DMS79 (cell line): ENCODE measurements around the gene TRIM45.

Experiments used
- DNase-seq: peaks from one replicate; lab custom pipeline; 2025; lab: John Stamatoyannopoulos, UW

The TRIM45 gene

GRCh38 chr1:117101334-117101733 is 20.2 kb downstream of the TRIM45 start:
- DNase-seq: no peak

DNA sequence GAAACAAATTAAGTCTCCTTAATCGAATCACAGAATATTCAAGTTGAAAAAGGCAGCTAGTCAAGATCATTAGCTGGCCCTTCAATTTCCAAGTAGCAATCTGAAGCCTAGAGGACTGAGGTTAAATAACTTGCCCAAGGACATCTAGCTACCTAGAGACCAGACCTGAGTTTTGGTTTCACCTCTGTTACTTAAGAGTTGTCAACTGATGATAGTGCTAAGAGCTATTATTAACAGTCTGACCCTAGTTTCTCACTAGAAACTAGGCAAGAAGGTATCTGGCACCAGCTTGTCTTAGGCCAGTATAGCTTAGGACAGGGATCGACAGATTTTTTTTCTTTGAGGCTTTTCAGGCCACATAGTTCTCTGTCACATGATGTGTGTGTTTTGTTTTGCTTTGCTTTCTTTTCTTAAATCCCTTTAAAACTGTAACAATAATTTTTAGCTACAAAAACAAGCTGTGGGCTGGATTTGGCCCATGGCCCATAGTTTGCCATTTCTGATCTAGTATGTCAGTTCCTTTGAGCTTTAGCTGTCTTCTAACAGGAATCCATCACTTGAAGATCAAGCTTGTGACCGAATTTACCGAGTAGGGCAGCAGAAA is 23.2 kb downstream of the TRIM45 start:
- no peak for DNase-seq

DNA sequence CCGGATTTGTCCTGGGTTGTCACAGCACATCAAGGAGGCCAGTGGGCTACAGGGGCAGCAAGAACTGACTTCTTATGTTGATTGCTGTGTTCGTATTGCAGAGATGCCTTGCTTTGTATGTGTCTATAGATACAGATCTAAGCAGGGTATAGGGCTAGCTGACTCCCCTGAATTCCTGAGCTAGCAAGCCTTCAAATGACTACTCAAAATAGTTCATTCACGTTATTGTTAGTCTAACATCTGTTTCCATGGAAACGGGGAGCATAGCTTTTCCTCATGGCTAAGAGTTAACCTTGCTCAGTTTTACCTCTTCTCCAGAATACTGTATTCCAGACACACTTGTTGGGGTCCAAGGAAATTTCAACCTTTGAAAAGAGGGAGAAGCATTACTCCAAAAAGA is 24.1 kb downstream of the TRIM45 start:
- no peak for DNase-seq

GRCh38 chr1:117096951-117097408 is 24.6 kb downstream of the TRIM45 start:
- no peak for DNase-seq

GRCh38 chr1:117094841-117095604 is 26.5 kb downstream of the TRIM45 start:
- DNase-seq: no peak

DNA sequence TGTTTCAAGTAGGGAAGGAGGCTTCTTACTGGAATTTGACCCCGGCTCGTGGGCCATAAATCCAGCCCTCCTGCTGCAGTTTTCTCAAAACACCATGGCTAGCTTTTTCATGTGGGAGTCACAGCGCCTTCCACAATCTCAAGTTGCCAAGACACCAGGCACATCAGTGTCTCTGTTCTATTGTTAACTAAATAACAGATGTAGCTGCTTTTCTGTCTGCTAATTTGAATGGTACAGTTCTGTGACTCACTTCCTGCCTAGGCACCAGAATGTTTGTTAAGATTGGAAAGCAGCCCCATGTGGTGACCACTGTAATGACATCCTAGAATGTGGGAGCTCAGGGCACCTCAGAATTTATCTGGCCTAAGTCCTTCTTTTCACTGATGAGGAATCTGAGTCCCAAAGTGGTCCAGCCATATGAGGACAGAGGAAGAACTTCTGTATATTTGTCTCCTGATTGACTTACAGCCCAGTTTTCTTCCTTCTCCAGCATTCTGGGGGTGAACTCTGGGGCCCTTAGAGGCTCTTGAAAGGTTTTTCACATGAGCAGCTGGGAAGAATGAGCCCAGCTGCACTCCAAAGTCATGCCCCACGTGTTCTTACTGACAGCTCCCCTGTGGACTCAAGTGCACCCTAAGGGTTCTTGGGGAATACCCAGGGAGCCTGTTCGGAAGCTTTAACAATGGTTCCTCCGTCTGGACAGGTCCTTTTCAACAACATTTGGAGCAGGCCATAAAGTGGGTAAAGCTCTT is 27.5 kb downstream of the TRIM45 start:
- DNase-seq: peak; percentile 80

- DNase-seq: peak; percentile 16
Measured at GRCh38 chr1:117093091-117093534, 28.4 kb downstream of the TRIM45 start.

DNA sequence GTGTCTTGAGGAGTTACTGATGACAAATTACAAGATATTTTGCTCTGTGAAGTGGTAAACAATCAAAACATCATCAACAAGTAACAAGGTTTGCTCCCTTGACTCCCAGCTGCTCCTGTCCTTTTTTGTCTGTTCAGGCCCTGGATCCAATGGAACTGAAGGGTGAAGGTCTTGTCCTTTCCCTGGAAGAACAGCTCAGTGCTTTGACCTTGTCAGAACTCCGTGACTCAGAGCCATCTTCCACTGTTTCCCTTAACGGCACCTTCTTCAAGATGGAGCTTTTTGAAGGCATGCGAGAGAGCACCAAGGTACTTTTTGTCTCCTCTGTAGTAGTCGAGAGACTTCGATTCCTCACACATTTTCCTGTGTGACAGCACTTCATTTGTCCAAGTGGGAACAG is 29.0 kb downstream of the TRIM45 start:
- no peak for DNase-seq

DNA sequence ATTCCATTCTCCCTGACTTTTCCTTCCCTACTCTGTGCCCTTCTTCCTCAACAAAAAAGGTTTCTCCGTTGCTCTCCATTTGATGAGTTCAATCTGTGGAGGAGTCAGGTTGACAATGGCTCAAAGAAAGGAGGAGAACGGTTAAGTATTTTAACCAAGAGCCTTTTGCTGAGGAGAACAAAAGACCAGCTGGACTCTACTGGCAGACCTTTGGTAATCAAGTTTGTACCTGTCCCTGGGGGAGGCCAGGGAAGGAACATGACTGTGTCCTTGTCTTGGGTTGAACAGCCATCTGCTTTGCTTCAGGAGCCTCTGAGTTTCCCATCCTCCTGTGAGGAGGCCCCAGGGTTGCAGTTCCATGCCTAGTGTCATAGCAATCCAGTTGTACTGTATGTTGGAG is 31.6 kb downstream of the TRIM45 start:
- DNase-seq: no peak

- DNase-seq: no peak
Measured at GRCh38 chr1:117087686-117088085, 33.9 kb downstream of the TRIM45 start.

DNA sequence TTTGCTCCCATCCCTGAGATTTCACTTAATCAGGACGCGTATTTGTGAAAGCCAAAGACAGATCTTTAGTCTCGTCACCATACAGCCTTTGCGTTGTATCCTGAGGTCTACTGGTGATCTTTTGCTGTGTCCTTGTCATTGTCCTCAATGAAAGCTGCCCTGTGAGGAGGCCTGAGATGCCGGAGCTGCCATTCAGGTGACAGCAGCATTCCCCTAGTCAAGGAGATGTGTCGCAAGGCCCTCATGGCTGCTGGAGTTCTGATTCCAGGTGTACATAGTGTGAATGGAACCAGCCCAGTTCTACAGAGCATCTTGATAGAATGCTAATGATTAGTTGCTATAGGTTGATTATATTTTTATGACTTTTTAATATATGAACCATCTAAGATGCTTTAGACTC is 37.3 kb downstream of the TRIM45 start:
- DNase-seq: no peak

- no peak for DNase-seq
Measured at GRCh38 chr1:117079737-117080136, 41.8 kb downstream of the TRIM45 start.

GRCh38 chr1:117077267-117077666 is 44.3 kb downstream of the TRIM45 start:
- DNase-seq: no peak

DNA sequence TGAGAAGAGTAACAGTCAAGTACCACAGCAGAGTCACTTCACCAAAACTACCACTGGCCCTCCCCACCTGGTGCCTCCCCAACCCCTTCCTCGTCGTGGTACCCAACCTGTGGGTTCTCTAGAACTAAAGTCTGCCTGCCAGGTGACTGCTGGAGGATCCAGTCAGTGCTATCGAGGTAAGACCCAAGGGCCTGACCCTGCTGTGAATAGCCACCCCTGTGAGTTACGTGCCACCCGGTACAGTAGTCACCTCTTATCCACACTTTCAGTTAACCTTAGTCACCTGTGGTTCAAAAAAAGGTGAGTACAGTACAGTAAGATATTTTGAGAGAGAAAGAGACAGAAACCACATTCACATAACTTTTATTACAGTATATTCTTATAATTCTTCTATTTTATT is 44.9 kb downstream of the TRIM45 start:
- DNase-seq: no peak

GRCh38 chr1:117070124-117070523 is 51.4 kb downstream of the TRIM45 start:
- DNase-seq: no peak

GRCh38 chr1:117069220-117069844 is 52.2 kb downstream of the TRIM45 start:
- no peak for DNase-seq

DNA sequence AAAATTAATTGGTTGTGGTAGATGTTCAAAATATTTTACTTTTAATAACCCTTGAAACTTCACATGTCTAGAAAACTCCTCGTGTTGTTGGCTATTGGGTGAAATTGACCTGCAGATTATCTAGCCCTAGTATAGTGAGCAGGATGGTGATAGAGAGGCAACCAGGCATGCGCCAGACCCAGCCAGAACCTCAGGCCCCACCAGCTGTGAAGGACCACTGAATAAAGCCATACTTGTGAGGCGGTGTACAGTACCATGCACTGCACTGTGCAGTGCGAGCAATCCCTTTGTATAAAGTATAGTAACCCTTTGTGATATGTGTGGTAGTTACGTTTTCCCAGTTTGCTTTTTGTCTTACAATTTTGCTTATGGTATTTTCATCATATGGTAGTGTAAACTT is 53.0 kb downstream of the TRIM45 start:
- no peak for DNase-seq

DNA sequence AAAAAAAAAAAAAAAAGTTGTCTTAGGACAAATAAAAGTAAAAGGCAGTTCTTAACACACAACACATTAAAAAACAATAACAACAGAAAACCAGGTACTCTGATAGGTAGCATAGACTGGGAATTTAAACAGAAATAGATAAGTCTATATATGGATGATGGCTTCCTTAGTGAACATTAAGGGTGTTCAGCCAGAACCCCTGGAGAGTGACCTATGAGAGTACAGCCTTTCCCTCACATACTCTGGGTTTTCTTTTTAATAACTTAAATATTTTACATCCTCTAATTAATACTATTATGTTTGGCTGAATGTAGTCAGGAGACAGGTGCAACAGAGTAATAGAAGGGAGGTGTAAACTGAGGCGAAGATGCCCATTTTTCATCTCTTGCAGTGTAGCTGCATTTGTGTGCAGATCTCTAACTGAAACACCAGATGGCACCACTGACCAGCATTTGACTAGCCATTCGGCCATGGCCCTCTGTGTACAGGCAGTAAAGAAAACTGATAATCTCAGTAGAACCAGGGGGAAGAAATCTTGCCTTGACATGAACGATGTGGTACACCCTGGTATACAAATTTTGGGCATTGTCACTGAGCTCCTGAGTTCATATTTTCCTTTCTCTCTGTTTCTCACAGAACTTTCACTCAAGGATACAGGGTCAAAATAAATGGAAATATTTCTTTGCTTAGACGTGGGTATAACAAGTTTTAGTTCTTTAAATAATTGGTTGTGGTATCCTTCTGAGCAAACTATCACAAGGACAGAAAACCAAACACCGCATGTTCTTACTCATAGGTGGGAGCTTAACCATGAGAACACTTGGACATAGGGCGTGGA is 53.8 kb downstream of the TRIM45 start:
- DNase-seq: no peak

DNA sequence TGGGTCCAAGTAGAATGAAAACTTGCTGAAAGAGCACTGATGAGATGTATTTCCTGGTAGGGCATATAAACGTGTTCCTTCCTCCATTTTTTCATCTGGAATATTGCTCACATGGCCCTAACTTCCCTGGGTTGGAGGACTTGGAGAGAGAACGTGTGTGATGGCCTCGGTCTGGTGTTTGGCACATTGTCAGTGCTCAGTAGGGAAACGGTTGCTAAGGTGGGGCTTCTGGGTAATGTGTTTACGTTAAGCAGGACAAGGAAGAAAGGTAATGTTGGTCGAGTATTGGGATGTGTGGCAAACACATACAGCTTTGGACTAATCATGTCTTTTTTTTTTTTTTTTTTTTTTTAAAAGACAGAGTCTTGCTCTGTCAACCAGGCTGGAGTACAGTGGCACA is 55.2 kb downstream of the TRIM45 start:
- DNase-seq: no peak

DNA sequence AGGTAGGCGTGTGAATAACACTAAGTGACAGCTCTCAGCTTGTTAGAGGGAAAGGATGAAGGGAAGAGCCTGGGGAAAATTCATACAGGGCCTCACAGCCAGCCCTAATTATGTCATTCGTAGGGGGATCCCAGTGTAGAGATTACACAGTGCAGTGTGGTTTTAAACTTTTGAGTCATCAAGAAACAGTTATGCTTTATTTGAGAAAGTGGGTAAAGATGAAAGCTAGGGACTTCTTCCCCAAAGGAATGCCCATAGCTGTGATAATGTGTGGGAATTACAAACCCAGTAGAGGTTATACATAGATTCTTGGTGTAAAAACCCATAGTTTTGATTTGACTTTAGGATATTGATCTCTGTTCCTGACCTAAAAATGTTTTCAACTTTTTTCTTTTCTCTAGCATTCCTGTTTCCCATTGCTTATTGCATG is 59.5 kb downstream of the TRIM45 start:
- DNase-seq: no peak
